K562 (cell line): ENCODE measurements around the gene PDLIM7. TPM values are rescaled to one million over a fixed set of nuclear protein-coding genes. Genes with fewer than 3 reads are reported as not detected.

Experiments
- ATAC-seq: fragments of 200-7000 bp; cut with Tn5 transposase; 3 replicates; pipeline ENCODE4 v1.9.1; 2020; ENCODE audit warnings: moderate library complexity
- BruUV-seq: library from RNA; stranded (reverse); fragments of 400-500 nt; replicated peaks from 2 replicates; lab custom pipeline; 2021; lab: Mats Ljungman, UMichigan
- CTCF ChIA-PET: fragments of 300-600 bp; formaldehyde crosslinking; extraction: SDS; loops from one replicate; lab custom pipeline; 2021; ENCODE audit warnings: low intra/inter-chr PET ratio; lab: Yijun Ruan, JAX
- POLR2A ChIA-PET: fragments of 300-600, 350-650 bp; sonication (Branson Sonifier 250); formaldehyde crosslinking; extraction: SDS; loops from one replicate; lab custom pipeline; 2021; ENCODE audit warnings: antibody characterized with exemption, inconsistent platforms; lab: Yijun Ruan, JAX
- DNase-seq, 4 experiments: peaks; one replicate each; pipeline versions ENCODE4 v3.0.0 to v3.0.0-alpha.2; 2011 to 2018; ENCODE audit warnings: low spot score in 3 of 4, mixed read lengths in 3 of 4; ENCODE audit errors: extremely low read depth in 1 of 4
- FAIRE-seq: peaks from 2 replicates; lab custom pipeline; 2011; peaks lifted over from hg19 to GRCh38; lab: Jason Lieb, UNC
- H2AFZ ChIP-seq: 2 replicates; pipeline ENCODE4 v1.6.0; 2011; ENCODE audit warnings: low read depth, low read length, control low read depth, inconsistent platforms
- H3K27ac ChIP-seq: fragments of 200-600 bp; 3 replicates; pipeline ENCODE4 v1.8.0; 2011; ENCODE audit warnings: low read depth, mild to moderate bottlenecking, control low read depth, inconsistent platforms, low read length, moderate library complexity, mixed read lengths; ENCODE audit errors: extremely low read depth
- H3K27me3 ChIP-seq, 2 experiments: fragments of 300-600 bp in 1 of 2; 2 replicates in 1 of 2; 3 replicates in 1 of 2; pipeline versions ENCODE4 v1.6.0 to v1.8.0; 2011; ENCODE audit warnings: inconsistent platforms in 2 of 2, low read length in 2 of 2, mild to moderate bottlenecking in 1 of 2, mixed read lengths in 1 of 2, moderate library complexity in 1 of 2; ENCODE audit not compliant: control insufficient read depth in 2 of 2, insufficient read depth in 2 of 2
- H3K36me3 ChIP-seq: fragments of 300-600 bp; 3 replicates; pipeline ENCODE4 v1.8.0; 2011; ENCODE audit warnings: mild to moderate bottlenecking, low read length, inconsistent platforms; ENCODE audit not compliant: control insufficient read depth, insufficient read depth
- H3K4me1 ChIP-seq, 2 experiments: fragments of 200-600 bp in 1 of 2; replicated peaks in 1 of 2; 2 replicates in 1 of 2; 3 replicates in 1 of 2; pipeline versions ENCODE4 v1.5.1 to v1.8.0; 2011; ENCODE audit warnings: inconsistent platforms in 2 of 2, low read length in 2 of 2, mild to moderate bottlenecking in 1 of 2, mixed read lengths in 1 of 2, moderate library complexity in 1 of 2; ENCODE audit not compliant: control insufficient read depth in 2 of 2, insufficient read depth in 2 of 2
- H3K4me2 ChIP-seq: 2 replicates; pipeline ENCODE4 v1.6.1; 2011; ENCODE audit warnings: low read length, control low read depth, inconsistent platforms, mixed read lengths; ENCODE audit not compliant: insufficient read depth
- H3K4me3 ChIP-seq: fragments of 200-600 bp; sonication (generic), shearing (Covaris generic); 2 replicates; pipeline ENCODE4 v1.5.1; 2016; ENCODE audit warnings: control low read depth, inconsistent platforms
- H3K79me2 ChIP-seq: fragments of 200-600 bp; 3 replicates; pipeline ENCODE4 v1.8.0; 2011; ENCODE audit warnings: low read length, inconsistent platforms; ENCODE audit not compliant: control insufficient read depth, insufficient read depth
- H3K9ac ChIP-seq, 2 experiments: 2 replicates each; pipeline versions ENCODE4 v1.6.0 to v1.6.1; 2011; ENCODE audit warnings: low read depth in 2 of 2, low read length in 2 of 2, control low read depth in 1 of 2, inconsistent platforms in 1 of 2, mild to moderate bottlenecking in 1 of 2, mixed read lengths in 1 of 2; ENCODE audit not compliant: insufficient read depth in 1 of 2
- H3K9me1 ChIP-seq: one replicate; pipeline ENCODE4 v1.6.0; 2011; ENCODE audit warnings: inconsistent platforms, mild to moderate bottlenecking, low read length, moderate library complexity; ENCODE audit not compliant: control insufficient read depth, insufficient read depth
- H3K9me3 ChIP-seq: replicated peaks from 2 replicates; pipeline ENCODE4 v1.5.1; 2011; ENCODE audit warnings: low read depth, low read length, inconsistent platforms; ENCODE audit not compliant: control insufficient read depth, insufficient read depth
- H4K20me1 ChIP-seq: replicated peaks from 2 replicates; pipeline ENCODE4 v1.6.1; 2011; ENCODE audit warnings: low read length, inconsistent platforms, mixed read lengths; ENCODE audit not compliant: control insufficient read depth, insufficient read depth
- AFF4 ChIP-seq: sonication (generic); formaldehyde crosslinking; IDR thresholded peaks from 2 replicates; pipeline ENCODE4 v1.8.0; 2023; ENCODE audit warnings: mild to moderate bottlenecking, missing genetic modification reagents
- BMI1 ChIP-seq: fragments of 150-350 bp; IDR thresholded peaks from 2 replicates; pipeline ENCODE4 v1.6.1; 2014; ENCODE audit warnings: low read length
- CBX3 ChIP-seq, 2 experiments: IDR thresholded peaks; 1 replicate in 1 of 2; 2 replicates in 1 of 2; pipeline ENCODE4 v1.6.1; 2012; ENCODE audit warnings: inconsistent platforms in 2 of 2, low read length in 2 of 2, borderline replicate concordance in 1 of 2, control low read depth in 1 of 2
- ETV5 ChIP-seq: sonication (generic); formaldehyde crosslinking; IDR thresholded peaks from 2 replicates; pipeline ENCODE4 v1.4.0; 2020; ENCODE audit warnings: low read depth, mild to moderate bottlenecking, missing genetic modification reagents
- HNRNPK ChIP-seq: fragments of 200-400 bp; formaldehyde crosslinking; IDR thresholded peaks from one replicate; pipeline ENCODE4 v1.6.1; 2018; ENCODE audit warnings: mild to moderate bottlenecking, low read depth, low read length; ENCODE audit not compliant: poor library complexity, severe bottlenecking
- PREB ChIP-seq: sonication (generic); formaldehyde crosslinking; IDR thresholded peaks from 2 replicates; pipeline ENCODE4 v1.8.1; 2023; ENCODE audit warnings: mild to moderate bottlenecking, missing genetic modification reagents
- RBM14 ChIP-seq: fragments of 200-400 bp; formaldehyde crosslinking; IDR thresholded peaks from 2 replicates; pipeline ENCODE4 v1.6.1; 2018; ENCODE audit warnings: low read depth, mild to moderate bottlenecking, low read length, moderate library complexity, borderline replicate concordance; ENCODE audit not compliant: insufficient read depth
- THAP12 ChIP-seq: fragments of 250-450 bp; sonication (Bioruptor Pico); IDR thresholded peaks from 2 replicates; pipeline ENCODE4 v1.9.0; 2021; ENCODE audit warnings: mild to moderate bottlenecking, inconsistent platforms
- WGBS: fragments of 100-300 bp; shearing (Covaris generic); methylation state at CpG from one replicate; pipeline ENCODE4 v1.1.6; 2016; ENCODE audit warnings: low coverage, mixed read lengths; ENCODE audit not compliant: insufficient coverage; ENCODE audit errors: missing lambda C conversion rate; 5-methylcytosine and 5-hydroxymethylcytosine counted together
- in situ Hi-C: fragments of 300-500 bp; cut with MboI; formaldehyde crosslinking; loops from 4 replicates; pipeline ENCODE4 v1.15.0; 2018; ENCODE audit warnings: inconsistent platforms, mixed read lengths
- intact Hi-C: fragments of 100-400 bp; cut with micrococcal nuclease; formaldehyde crosslinking; loops from 2 replicates; pipeline ENCODE4 v1.14.2; 2022
- polyA plus RNA-seq, 8 experiments: library from polyadenylated mRNA; depleted of rRNA in 4 of 8; stranded (reverse) in 5 of 8; unstranded in 3 of 8; fragments of >200 nt; fragmentation: Nextera tagmentation in 2 of 8; fragmentation: Illumina TruSeq in 1 of 8; extraction: Ambion mirVana in 2 of 8; extraction: Trizol in 1 of 8; gene quantifications; 2 replicates each; pipeline versions ENCODE4 v1.2.1 to v1.2.3, GENCODE V29; 2011 to 2014; ENCODE audit warnings: inconsistent platforms in 1 of 8, missing spikeins in 1 of 8
- total RNA-seq, 7 experiments: library from RNA; depleted of rRNA in 6 of 7; stranded (reverse); fragments of >200 nt in 6 of 7; fragmentation: Illumina TruSeq in 2 of 7; extraction: Trizol in 2 of 7; gene quantifications; 2 replicates each; pipeline versions ENCODE4 v1.2.1 to v1.2.3, GENCODE V29; 2011 to 2021; ENCODE audit warnings: low replicate concordance in 1 of 7

Gene PDLIM7
- total and polyA plus RNA-seq, 9 of the 15 experiments (the other 6 are each of a cell fraction or from before 2014, with no cell fraction given), result 2.1 to 124 (median 32.6) TPM

- Histone ChIP-seq H3K4me1 (peaks cover 9 to 40% of the 10 kb centered on the region in 2 experiments; a peak in 4 of 5 replicates), H3K27ac (no peak overlapping the region), H3K4me3 (no peak overlapping the region), H3K9ac (no peak overlapping the region; a peak in 1 of 4 replicates), H3K9me1 (no peaks in the 10 kb centered on the region), H3K4me2 (no peak overlapping the region), H3K27me3 (no peaks in the 10 kb centered on the region), H4K20me1 (no peaks in the 10 kb centered on the region; the same call in 1 of the 2 replicates), H3K36me3 (peaks cover 66% of the 10 kb centered on the region), H2AFZ (no peak overlapping the region), H3K79me2 (peaks cover 29% of the 10 kb centered on the region), H3K9me3 (no peaks in the 10 kb centered on the region)
- TF ChIP-seq CBX3 (IDR thresholded peaks at IDR 0.05; ENCODE audit: borderline replicate concordance in 1 of 2, low read length in 2 of 2) (no peak), ETV5 (CRISPR knock-in tag) (no peak), BMI1 (no peak), HNRNPK (no peak), THAP12 (CRISPR knock-in tag) (no peak), AFF4 (no peak), RBM14 (no peak), PREB (CRISPR knock-in tag) (no peak)
- no TSS peak for BruUV-seq
- ChIA-PET POLR2A (interaction anchor here (0.6 to 1.1 kb wide), 2 partner anchors 11 to 28 kb away, joined by 3 read pairs; partner anchors contain the start of gene DOK3), CTCF (no interaction called here)
- FAIRE-seq (no peak), ATAC-seq (no peak), DNase-seq (no peak)
- 81% methylated on average over 3 of the region's 3 CpGs for WGBS
- intact Hi-C loops, result no loop called here
- in situ Hi-C loops, result no loop called here
Measured at GRCh38 chr5:177520271-177520670, 22.9 kb upstream of the PDLIM7 start.
